Gastrocnemius medialis (tissue), 4 donors: Measurements from ENCODE around the gene SH3TC1.

ENCODE experiments used
- POLR2A ChIP-seq, 2 donors: fragments of 450-650 bp; IDR thresholded peaks; one replicate each; pipeline ENCODE4 v1.6.1; 2017; ENCODE audit warnings: antibody characterized with exemption in 2 of 2, mild to moderate bottlenecking in 2 of 2, moderate library complexity in 2 of 2
- TF ChIP-seq, protein P1 (sequence below), 5 experiments: fragments of 450-650 bp in 3 of 5; fragments of 200-600 bp in 2 of 5; sonication (generic) in 2 of 5; IDR thresholded peaks in 4 of 5; conservative IDR thresholded peaks in 1 of 5; 1 replicate in 4 of 5; 2 replicates in 1 of 5; pipeline ENCODE4 v1.5.1; 2016 to 2019; ENCODE audit warnings: antibody characterized with exemption in 5 of 5, mild to moderate bottlenecking in 3 of 5, moderate library complexity in 3 of 5

DNA sequence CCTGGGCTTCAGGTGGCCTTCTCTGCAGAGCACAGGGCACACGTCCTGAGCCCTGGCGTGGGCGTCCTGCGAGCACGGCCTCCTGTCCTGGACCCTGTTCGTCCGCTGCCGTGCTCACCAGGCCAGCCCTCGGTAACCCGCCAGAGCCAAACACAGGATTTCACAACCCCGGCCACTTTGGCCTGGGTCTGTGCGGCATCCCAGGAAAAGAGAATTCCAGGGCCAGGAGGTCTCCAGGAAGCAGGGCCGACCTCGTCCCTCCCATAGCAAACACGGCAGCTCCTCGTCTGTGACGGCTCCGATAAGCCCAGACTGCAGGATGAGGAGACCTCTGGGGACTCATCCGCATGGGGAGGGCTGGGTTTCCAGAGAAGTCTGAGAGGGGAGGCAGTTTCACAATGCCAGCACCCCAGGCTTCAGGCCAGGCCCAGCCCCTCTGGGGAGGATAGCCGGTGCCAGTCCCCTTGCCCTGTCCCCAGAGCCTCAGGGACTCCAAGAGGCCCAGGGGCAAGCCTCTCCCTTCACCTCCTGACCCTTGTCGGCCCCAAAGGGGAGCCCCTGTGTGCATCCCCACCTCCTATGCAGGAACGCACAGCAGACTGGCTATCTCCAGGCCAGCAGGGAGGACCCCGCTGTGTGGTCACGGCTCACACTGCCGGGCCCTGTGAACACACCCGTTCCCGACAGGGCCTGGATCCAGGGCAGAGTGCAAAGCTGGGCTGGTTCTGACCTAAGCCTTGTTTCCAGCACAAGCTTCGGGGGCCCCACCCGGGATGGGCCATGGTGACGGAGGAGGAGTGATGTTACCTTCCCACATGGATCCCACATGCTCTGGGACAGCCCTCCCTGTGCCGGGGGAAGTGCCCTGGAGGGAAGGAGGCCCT lies 48.2 kb downstream of the SH3TC1 start:
- TF ChIP-seq, protein P1, sequence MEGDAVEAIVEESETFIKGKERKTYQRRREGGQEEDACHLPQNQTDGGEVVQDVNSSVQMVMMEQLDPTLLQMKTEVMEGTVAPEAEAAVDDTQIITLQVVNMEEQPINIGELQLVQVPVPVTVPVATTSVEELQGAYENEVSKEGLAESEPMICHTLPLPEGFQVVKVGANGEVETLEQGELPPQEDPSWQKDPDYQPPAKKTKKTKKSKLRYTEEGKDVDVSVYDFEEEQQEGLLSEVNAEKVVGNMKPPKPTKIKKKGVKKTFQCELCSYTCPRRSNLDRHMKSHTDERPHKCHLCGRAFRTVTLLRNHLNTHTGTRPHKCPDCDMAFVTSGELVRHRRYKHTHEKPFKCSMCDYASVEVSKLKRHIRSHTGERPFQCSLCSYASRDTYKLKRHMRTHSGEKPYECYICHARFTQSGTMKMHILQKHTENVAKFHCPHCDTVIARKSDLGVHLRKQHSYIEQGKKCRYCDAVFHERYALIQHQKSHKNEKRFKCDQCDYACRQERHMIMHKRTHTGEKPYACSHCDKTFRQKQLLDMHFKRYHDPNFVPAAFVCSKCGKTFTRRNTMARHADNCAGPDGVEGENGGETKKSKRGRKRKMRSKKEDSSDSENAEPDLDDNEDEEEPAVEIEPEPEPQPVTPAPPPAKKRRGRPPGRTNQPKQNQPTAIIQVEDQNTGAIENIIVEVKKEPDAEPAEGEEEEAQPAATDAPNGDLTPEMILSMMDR (IDR thresholded peaks at IDR 0.05 in 4 of 5, conservative IDR thresholded peaks at IDR 0.05 in 1 of 5): no peak
- no peak for TF ChIP-seq POLR2A (IDR thresholded peaks at IDR 0.05)
